Colonic mucosa (tissue), 4 donors: ENCODE measurements around the gene ARRB2. TPM values are rescaled to one million over a fixed set of nuclear protein-coding genes. Genes with fewer than 3 reads are reported as not detected.

Experiments used
- DNase-seq: peaks from one replicate; pipeline ENCODE4 v3.0.0-alpha.2; 2020
- H3K27ac ChIP-seq: fragments of 200-600 bp; one replicate; pipeline ENCODE4 v1.8.0; 2021
- H3K27me3 ChIP-seq: fragments of 200-600 bp; one replicate; pipeline ENCODE4 v1.8.0; 2021
- H3K36me3 ChIP-seq: fragments of 200-600 bp; one replicate; pipeline ENCODE4 v1.8.0; 2021
- H3K4me1 ChIP-seq: fragments of 200-600 bp; one replicate; pipeline ENCODE4 v1.8.0; 2021; ENCODE audit warnings: mild to moderate bottlenecking
- H3K4me3 ChIP-seq: fragments of 200-600 bp; one replicate; pipeline ENCODE4 v1.8.0; 2021
- H3K9ac ChIP-seq, 2 donors: one replicate each; pipeline ENCODE4 v1.7.0; 2013; ENCODE audit warnings: control low read depth in 2 of 2, low read depth in 2 of 2, low read length in 2 of 2
- H3K9me3 ChIP-seq: fragments of 200-600 bp; one replicate; pipeline ENCODE4 v1.8.0; 2021
- CTCF ChIP-seq: fragments of 200-600 bp; IDR thresholded peaks from one replicate; pipeline ENCODE4 v1.8.0; 2022; ENCODE audit warnings: antibody characterized with exemption, mild to moderate bottlenecking
- intact Hi-C: fragments of 100-400 bp; cut with DNase I; formaldehyde crosslinking; loops from one replicate; pipeline ENCODE4 v1.14.1; 2022
- total RNA-seq, 2 donors: library from RNA; stranded (reverse); fragmentation: NEBNext Ultra II Directional in 1 of 2; extraction: Animal tissue kit (Norgen Biotek cat#: 25700) in 1 of 2; gene quantifications; one replicate each; pipeline ENCODE4 v1.2.1, GENCODE V29; 2021
- donor health status: healthy.
- donor health status: DM: no; HTN: no; CAD: no.
- donor health status: DM: no; HTN: no; CAD: no.

The ARRB2 gene
- 10 to 100 TPM; 41.0 to 42.8 TPM for total RNA-seq

GRCh38 chr17:4709794-4710692 lies at the start of gene ARRB2:
Gene ARRB2, plus strand, starts transcription at chr17:4710632. Its CDS starts 90 bp downstream, at chr17:4710722.
- DNase-seq = peak; percentile 96
- Histone ChIP-seq H3K9me3 (no peaks in the 10 kb centered on the region), H3K27me3 (no peaks in the 10 kb centered on the region), H3K27ac (peak within 1 kb of the TSS; percentile 82), H3K4me3 (peak within 1 kb of the TSS; percentile 66), H3K9ac (peak within 1 kb of the TSS; percentile 73 to 81), H3K4me1 (peaks cover 15% of the 10 kb centered on the region), H3K36me3 (no peaks in the 10 kb centered on the region)
- TF ChIP-seq CTCF = peak; percentile 31
- intact Hi-C loops = loop anchor here (10.0 kb wide), 1 partner anchor 175 kb away; no protein-coding TSS in a partner anchor

DNA sequence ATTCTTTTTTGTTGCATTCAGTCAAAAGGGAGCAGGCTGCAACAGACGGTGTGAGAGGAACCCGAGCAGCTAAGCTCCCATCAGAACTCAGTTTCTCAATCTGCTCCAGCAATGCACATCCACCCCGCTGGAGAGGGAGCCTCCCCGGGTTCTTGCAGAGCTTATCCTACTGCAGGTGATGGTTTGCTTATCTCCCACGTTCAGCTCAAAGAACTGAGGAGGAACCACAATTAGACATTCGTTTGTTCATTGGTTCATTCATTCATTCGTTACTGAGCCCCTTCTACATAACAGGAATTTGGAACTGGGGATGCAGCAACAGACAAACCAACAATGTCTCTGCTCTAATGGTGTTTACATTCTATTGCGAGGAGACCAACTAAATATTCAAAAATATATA lies 46.7 kb upstream of the ARRB2 start:
- Histone ChIP-seq H3K9ac (no peak overlapping the region), H3K9me3 (no peaks in the 10 kb centered on the region), H3K4me3 (no peak overlapping the region), H3K36me3 (no peaks in the 10 kb centered on the region), H3K4me1 (no peaks in the 10 kb centered on the region), H3K27ac (no peak overlapping the region), H3K27me3 (no peaks in the 10 kb centered on the region)
- no peak for TF ChIP-seq CTCF
- no peak for DNase-seq
- intact Hi-C loops = no loop called here

- no peak for TF ChIP-seq CTCF
- Histone ChIP-seq H3K36me3 (no peaks in the 10 kb centered on the region), H3K9me3 (no peaks in the 10 kb centered on the region), H3K4me3 (no peak overlapping the region), H3K4me1 (no peaks in the 10 kb centered on the region), H3K9ac (no peak overlapping the region), H3K27me3 (no peaks in the 10 kb centered on the region), H3K27ac (no peak overlapping the region)
- DNase-seq = no peak
- intact Hi-C loops = no loop called here
Measured at GRCh38 chr17:4664230-4664629, 46.2 kb upstream of the ARRB2 start.

DNA sequence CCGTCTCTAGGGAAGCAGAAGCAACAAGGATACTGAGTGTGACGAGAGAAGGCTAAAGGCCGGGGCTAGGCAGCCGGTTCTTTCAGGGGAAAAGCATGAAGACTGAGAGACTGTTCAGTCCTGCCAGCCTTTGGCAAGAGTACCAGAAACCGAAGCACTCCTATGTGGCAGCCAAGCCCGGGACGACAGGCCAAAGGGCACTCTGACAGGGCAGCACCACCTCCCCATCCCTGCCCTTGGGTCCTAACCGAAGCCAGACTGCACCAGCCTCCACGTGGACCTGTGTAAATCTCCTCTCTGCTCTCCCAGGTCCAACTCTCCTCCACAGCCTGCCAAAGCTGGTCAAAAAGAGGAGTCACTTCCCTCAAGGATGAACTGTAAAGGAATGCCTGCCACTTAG lies 45.4 kb upstream of the ARRB2 start:
- TF ChIP-seq CTCF = no peak
- peak; percentile 38 for DNase-seq
- H3K27me3 ChIP-seq = no peaks in the 10 kb centered on the region
- H3K4me3 ChIP-seq = no peak overlapping the region
- H3K36me3 ChIP-seq = no peaks in the 10 kb centered on the region
- no peak overlapping the region for H3K9ac ChIP-seq
- H3K27ac ChIP-seq = no peak overlapping the region
- H3K9me3 ChIP-seq = no peaks in the 10 kb centered on the region
- no peaks in the 10 kb centered on the region for H3K4me1 ChIP-seq
- intact Hi-C loops = no loop called here

- Histone ChIP-seq H3K4me3 (no peak overlapping the region), H3K4me1 (no peaks in the 10 kb centered on the region), H3K27ac (no peak overlapping the region), H3K36me3 (no peaks in the 10 kb centered on the region), H3K9ac (no peak overlapping the region), H3K27me3 (no peaks in the 10 kb centered on the region), H3K9me3 (no peaks in the 10 kb centered on the region)
- no peak for DNase-seq
- TF ChIP-seq CTCF = no peak
- intact Hi-C loops = no loop called here
Measured at GRCh38 chr17:4666296-4666695, 44.1 kb upstream of the ARRB2 start.
